SK-N-DZ (cell line): ENCODE results near the gene KRTAP10-4.

ENCODE experiments used
- DNase-seq: peaks from one replicate; pipeline ENCODE4 v3.0.0-alpha.2; 2015; ENCODE audit warnings: low spot score

Gene KRTAP10-4

GRCh38 chr21:44615466-44615865 lies 41.9 kb downstream of the KRTAP10-4 start:
- no peak for DNase-seq

DNA sequence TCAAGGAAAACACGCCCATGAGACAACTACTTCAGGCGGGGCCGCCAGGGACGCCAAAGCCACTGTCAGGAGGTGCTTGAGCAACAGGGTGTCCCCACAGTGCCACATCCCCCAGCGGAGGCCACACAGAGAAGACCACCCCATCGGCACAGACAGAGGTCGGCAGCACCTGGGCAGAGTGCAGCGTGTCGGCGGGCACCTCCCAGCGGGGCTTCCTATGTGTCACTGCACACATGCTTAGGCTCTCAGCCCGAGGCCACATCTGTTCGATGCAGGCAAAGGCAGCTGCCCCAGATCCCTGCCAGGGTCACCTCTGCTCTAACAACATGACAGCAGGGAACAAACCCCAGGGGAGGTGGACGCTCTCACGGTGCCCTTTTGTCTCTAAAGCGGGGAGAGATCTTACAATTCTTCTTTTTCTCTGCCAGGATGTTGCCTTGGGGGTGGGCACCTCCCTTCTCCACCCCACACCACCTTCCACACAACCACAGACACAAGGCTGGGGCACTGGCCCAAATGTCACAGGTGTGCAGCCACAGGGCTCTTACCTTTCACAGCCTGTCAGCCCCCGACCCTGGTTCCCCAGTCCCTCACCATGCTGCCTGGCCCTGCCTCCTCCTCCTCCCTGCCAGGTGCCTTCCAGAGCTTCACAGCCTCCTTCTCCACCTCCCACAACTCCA lies 42.5 kb downstream of the KRTAP10-4 start:
- DNase-seq: no peak

DNA sequence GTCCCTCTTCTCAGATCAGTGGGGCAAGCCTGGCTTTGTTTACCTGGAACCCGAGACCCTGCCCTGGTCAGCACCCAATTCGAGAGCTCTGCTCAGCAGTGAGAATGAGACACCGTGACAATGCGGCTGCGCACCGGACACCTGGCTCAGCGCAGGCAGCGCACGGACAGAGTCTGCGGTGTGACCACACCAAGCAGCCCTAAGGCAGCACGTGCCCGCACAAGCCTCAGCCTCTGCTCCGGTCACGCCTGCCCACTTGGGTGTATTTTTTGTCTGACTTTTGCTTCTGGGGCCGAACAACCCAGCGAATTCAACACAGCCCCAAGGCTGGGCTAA lies 43.0 kb downstream of the KRTAP10-4 start:
- DNase-seq: no peak

DNA sequence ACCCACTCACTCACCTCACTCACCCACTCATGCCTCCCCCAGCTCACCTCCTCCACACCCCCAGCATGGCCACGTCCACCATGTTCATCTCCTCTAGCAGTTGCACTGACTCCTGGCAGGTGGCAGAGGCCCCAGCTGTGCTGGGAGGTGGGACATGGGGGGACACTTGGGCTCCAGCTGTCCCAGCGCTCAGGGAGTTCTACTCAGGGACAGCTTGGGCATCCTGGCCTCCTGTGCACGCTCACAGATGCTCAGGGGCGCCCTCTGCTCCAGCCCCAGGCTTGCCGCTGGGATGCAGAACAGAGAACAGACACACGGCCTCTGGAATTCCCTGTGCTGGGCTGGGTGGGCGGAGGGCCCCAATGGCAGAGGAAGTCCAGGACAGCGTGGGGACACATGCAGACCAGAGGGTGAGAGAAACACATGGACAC lies 43.6 kb downstream of the KRTAP10-4 start:
- DNase-seq: no peak

GRCh38 chr21:44618504-44618903 lies 45.0 kb downstream of the KRTAP10-4 start:
- no peak for DNase-seq

- DNase-seq: no peak
Measured at GRCh38 chr21:44618909-44619308, 45.4 kb downstream of the KRTAP10-4 start.

GRCh38 chr21:44619886-44620285 lies 46.4 kb downstream of the KRTAP10-4 start:
- no peak for DNase-seq

GRCh38 chr21:44623575-44623974 lies 50.0 kb downstream of the KRTAP10-4 start:
- no peak for DNase-seq
